ENCODE data around the gene ZNF487.

The ZNF487 gene

GRCh38 chr10:43524434-43525247 lies 87.7 kb downstream of the ZNF487 start:
- no peak for DNase-seq (ENCODE audit: low read depth in 3 of 3)
